ENCODE measurements around the gene ZMPSTE24.
A peak's percentile ranks its signal among the peaks of the same experiment; 100 is the strongest.
"Not testable (repeated sequence)": the region's sequence is repeated elsewhere in the genome, so short reads cannot be mapped to it uniquely, and the experiment has no call there.

Gene ZMPSTE24

GRCh38 chr1:40257688-40258444, at the start of gene ZMPSTE24:
Gene ZMPSTE24 (plus strand): TSS chr1:40258236. CDS start chr1:40258272, 36 bp downstream.
- peak; percentile 72 to 97 (median 95) for DNase-seq

- no peak for DNase-seq
Measured at GRCh38 chr1:40210511-40211204, 47.4 kb upstream of the ZMPSTE24 start.

- no peak for DNase-seq
Measured at GRCh38 chr1:40218333-40218732, 39.7 kb upstream of the ZMPSTE24 start.

- not testable (repeated sequence) for DNase-seq
Measured at GRCh38 chr1:40221471-40221905, 36.5 kb upstream of the ZMPSTE24 start.

- no peak for DNase-seq
Measured at GRCh38 chr1:40221977-40222772, 35.9 kb upstream of the ZMPSTE24 start.

GRCh38 chr1:40224040-40224439, 34.0 kb upstream of the ZMPSTE24 start:
- DNase-seq, result no peak

- DNase-seq, result no peak
Measured at GRCh38 chr1:40226192-40226591, 31.8 kb upstream of the ZMPSTE24 start.

GRCh38 chr1:40232444-40232843, 25.6 kb upstream of the ZMPSTE24 start:
- no peak for DNase-seq

- no peak for DNase-seq
Measured at GRCh38 chr1:40239626-40240025, 18.4 kb upstream of the ZMPSTE24 start.

- DNase-seq, result no peak
Measured at GRCh38 chr1:40240390-40240789, 17.6 kb upstream of the ZMPSTE24 start.

- DNase-seq, result no peak
Measured at GRCh38 chr1:40241362-40241761, 16.7 kb upstream of the ZMPSTE24 start.

- DNase-seq, result no peak
Measured at GRCh38 chr1:40243351-40243750, 14.7 kb upstream of the ZMPSTE24 start.

- DNase-seq, result peak in 1 of 14 donors; percentile 8
Measured at GRCh38 chr1:40244138-40244744, 13.8 kb upstream of the ZMPSTE24 start.

- no peak for DNase-seq
Measured at GRCh38 chr1:40245686-40246085, 12.3 kb upstream of the ZMPSTE24 start.

- no peak for DNase-seq
Measured at GRCh38 chr1:40247655-40248054, 10.4 kb upstream of the ZMPSTE24 start, which contains the start of gene TMCO2. Gene TMCO2 (plus strand): TSS chr1:40247937. CDS start chr1:40247994, 57 bp downstream.

GRCh38 chr1:40248412-40248811, 9.6 kb upstream of the ZMPSTE24 start:
- no peak for DNase-seq

GRCh38 chr1:40251456-40251855, 6.6 kb upstream of the ZMPSTE24 start:
- no peak for DNase-seq

GRCh38 chr1:40252601-40253000, 5.4 kb upstream of the ZMPSTE24 start:
- no peak for DNase-seq

GRCh38 chr1:40255231-40255630, 2.8 kb upstream of the ZMPSTE24 start:
- DNase-seq, result no peak

- no peak for DNase-seq
Measured at GRCh38 chr1:40256401-40257084, 1.5 kb upstream of the ZMPSTE24 start.

- DNase-seq, result peak in 1 of 14 donors; percentile 37
Measured at GRCh38 chr1:40257313-40257687, 736 bp upstream of the ZMPSTE24 start.

- no peak for DNase-seq
Measured at GRCh38 chr1:40258445-40258769, 371 bp downstream of the ZMPSTE24 start.

All from C1 segment of cervical spinal cord (tissue), 14 donors.